ENCODE data around the gene MAPKAP1.

DNA sequence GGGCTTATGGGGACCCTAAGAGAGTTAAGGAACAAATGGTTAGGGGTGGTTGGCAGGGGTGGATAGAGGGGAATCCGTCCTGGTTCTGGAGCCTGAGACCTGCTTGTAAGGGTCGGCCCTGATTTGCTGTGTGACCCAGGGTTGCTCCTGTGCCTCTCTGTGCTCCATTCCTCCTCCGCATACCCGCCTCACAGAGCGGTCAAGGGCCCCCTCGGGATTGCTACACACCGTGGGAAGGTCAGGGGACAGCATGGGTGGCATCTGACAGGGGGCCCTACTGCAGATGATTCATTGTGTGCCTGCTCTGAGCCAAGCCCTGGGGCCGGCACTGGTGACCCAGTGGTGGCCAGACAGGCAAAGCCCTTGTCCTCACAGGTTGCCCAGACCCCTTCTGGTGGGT, 283.0 kb downstream of the MAPKAP1 start:
- TF ChIP-seq CSDC2 (CRISPR knock-in tag; IDR thresholded peaks at IDR 0.05), result no peak
- TF ChIP-seq TCF4 (CRISPR knock-in tag; IDR thresholded peaks at IDR 0.05; ENCODE audit: borderline replicate concordance), result no peak
- no peak for TF ChIP-seq ZFP30 (CRISPR knock-in tag; IDR thresholded peaks at IDR 0.05)
- no peak for TF ChIP-seq GLIS3 (CRISPR knock-in tag; IDR thresholded peaks at IDR 0.05)
- TF ChIP-seq, protein P1, sequence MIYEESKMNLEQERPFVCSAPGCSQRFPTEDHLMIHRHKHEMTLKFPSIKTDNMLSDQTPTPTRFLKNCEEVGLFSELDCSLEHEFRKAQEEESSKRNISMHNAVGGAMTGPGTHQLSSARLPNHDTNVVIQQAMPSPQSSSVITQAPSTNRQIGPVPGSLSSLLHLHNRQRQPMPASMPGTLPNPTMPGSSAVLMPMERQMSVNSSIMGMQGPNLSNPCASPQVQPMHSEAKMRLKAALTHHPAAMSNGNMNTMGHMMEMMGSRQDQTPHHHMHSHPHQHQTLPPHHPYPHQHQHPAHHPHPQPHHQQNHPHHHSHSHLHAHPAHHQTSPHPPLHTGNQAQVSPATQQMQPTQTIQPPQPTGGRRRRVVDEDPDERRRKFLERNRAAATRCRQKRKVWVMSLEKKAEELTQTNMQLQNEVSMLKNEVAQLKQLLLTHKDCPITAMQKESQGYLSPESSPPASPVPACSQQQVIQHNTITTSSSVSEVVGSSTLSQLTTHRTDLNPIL (CRISPR knock-in tag; IDR thresholded peaks at IDR 0.05; ENCODE audit: low read depth), result no peak
- TF ChIP-seq ZFP3 (CRISPR knock-in tag; IDR thresholded peaks at IDR 0.05), result no peak
- TF ChIP-seq, protein P2, sequence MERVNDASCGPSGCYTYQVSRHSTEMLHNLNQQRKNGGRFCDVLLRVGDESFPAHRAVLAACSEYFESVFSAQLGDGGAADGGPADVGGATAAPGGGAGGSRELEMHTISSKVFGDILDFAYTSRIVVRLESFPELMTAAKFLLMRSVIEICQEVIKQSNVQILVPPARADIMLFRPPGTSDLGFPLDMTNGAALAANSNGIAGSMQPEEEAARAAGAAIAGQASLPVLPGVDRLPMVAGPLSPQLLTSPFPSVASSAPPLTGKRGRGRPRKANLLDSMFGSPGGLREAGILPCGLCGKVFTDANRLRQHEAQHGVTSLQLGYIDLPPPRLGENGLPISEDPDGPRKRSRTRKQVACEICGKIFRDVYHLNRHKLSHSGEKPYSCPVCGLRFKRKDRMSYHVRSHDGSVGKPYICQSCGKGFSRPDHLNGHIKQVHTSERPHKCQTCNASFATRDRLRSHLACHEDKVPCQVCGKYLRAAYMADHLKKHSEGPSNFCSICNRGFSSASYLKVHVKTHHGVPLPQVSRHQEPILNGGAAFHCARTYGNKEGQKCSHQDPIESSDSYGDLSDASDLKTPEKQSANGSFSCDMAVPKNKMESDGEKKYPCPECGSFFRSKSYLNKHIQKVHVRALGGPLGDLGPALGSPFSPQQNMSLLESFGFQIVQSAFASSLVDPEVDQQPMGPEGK (CRISPR knock-in tag; IDR thresholded peaks at IDR 0.05; ENCODE audit: borderline replicate concordance), result no peak
- no peak for TF ChIP-seq TOX (CRISPR knock-in tag; IDR thresholded peaks at IDR 0.05; ENCODE audit: borderline replicate concordance)
- TF ChIP-seq, protein P3, sequence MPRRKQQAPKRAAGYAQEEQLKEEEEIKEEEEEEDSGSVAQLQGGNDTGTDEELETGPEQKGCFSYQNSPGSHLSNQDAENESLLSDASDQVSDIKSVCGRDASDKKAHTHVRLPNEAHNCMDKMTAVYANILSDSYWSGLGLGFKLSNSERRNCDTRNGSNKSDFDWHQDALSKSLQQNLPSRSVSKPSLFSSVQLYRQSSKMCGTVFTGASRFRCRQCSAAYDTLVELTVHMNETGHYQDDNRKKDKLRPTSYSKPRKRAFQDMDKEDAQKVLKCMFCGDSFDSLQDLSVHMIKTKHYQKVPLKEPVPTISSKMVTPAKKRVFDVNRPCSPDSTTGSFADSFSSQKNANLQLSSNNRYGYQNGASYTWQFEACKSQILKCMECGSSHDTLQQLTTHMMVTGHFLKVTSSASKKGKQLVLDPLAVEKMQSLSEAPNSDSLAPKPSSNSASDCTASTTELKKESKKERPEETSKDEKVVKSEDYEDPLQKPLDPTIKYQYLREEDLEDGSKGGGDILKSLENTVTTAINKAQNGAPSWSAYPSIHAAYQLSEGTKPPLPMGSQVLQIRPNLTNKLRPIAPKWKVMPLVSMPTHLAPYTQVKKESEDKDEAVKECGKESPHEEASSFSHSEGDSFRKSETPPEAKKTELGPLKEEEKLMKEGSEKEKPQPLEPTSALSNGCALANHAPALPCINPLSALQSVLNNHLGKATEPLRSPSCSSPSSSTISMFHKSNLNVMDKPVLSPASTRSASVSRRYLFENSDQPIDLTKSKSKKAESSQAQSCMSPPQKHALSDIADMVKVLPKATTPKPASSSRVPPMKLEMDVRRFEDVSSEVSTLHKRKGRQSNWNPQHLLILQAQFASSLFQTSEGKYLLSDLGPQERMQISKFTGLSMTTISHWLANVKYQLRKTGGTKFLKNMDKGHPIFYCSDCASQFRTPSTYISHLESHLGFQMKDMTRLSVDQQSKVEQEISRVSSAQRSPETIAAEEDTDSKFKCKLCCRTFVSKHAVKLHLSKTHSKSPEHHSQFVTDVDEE (CRISPR knock-in tag; IDR thresholded peaks at IDR 0.05), result no peak
- TF ChIP-seq PPARA (CRISPR knock-in tag; IDR thresholded peaks at IDR 0.05; ENCODE audit: borderline replicate concordance), result no peak
- no peak for TF ChIP-seq ARNTL (CRISPR knock-in tag; IDR thresholded peaks at IDR 0.05; ENCODE audit: borderline replicate concordance, low read depth)
- no peak for TF ChIP-seq SNAI2 (CRISPR knock-in tag; IDR thresholded peaks at IDR 0.05)
- TF ChIP-seq RARB (CRISPR knock-in tag; IDR thresholded peaks at IDR 0.05), result no peak
- TF ChIP-seq ZNF8 (CRISPR knock-in tag; IDR thresholded peaks at IDR 0.05), result no peak
